H1 (cell line): Measurements from ENCODE around the gene NF1. TPM values are rescaled to one million over a fixed set of nuclear protein-coding genes. Genes with fewer than 3 reads are reported as not detected.

Source experiments
- CTCF ChIA-PET: fragments of 300-600 bp; sonication (Branson Sonifier 250); formaldehyde crosslinking; loops from one replicate; lab custom pipeline; 2021; ENCODE audit not compliant: partially characterized antibody; lab: Charles Lee
- POLR2A ChIA-PET: fragments of 300-600 bp; sonication (Branson Sonifier 250); formaldehyde crosslinking; loops from one replicate; lab custom pipeline; 2021; ENCODE audit warnings: inconsistent platforms; ENCODE audit not compliant: partially characterized antibody; lab: Charles Lee
- DNase-seq, 2 experiments: peaks; one replicate each; pipeline versions ENCODE4 v3.0.0 to v3.0.0-alpha.2; 2010 to 2022; ENCODE audit warnings: low spot score in 2 of 2, low read depth in 1 of 2, mixed read lengths in 1 of 2
- FAIRE-seq: peaks from 2 replicates; lab custom pipeline; 2011; peaks lifted over from hg19 to GRCh38; lab: Jason Lieb, UNC
- H2AFZ ChIP-seq: 2 replicates; pipeline ENCODE4 v1.8.1; 2012; ENCODE audit warnings: low read length, inconsistent platforms
- H2AK5ac ChIP-seq: 2 replicates; pipeline ENCODE4 v1.6.1; 2013; ENCODE audit warnings: low read depth, low read length
- H2BK120ac ChIP-seq: replicated peaks from 2 replicates; pipeline ENCODE3; 2013; ENCODE audit warnings: low read depth, low read length, inconsistent platforms
- H2BK12ac ChIP-seq: 2 replicates; pipeline ENCODE4 v1.6.1; 2013; ENCODE audit warnings: low read depth, low read length
- H2BK15ac ChIP-seq: 2 replicates; pipeline ENCODE4 v1.6.1; 2013; ENCODE audit warnings: low read length
- H2BK20ac ChIP-seq: 2 replicates; pipeline ENCODE4 v1.6.1; 2013; ENCODE audit warnings: low read length
- H2BK5ac ChIP-seq: 2 replicates; pipeline ENCODE4 v1.6.1; 2013; ENCODE audit warnings: low read depth, low read length
- H3K14ac ChIP-seq: 2 replicates; pipeline ENCODE4 v1.6.1; 2013; ENCODE audit warnings: inconsistent platforms; ENCODE audit not compliant: insufficient read length
- H3K18ac ChIP-seq: 2 replicates; pipeline ENCODE4 v1.6.1; 2013; ENCODE audit warnings: low read length; ENCODE audit errors: extremely low read depth
- H3K23ac ChIP-seq: 2 replicates; pipeline ENCODE4 v1.6.1; 2013; ENCODE audit warnings: inconsistent platforms; ENCODE audit not compliant: insufficient read length
- H3K23me2 ChIP-seq: 2 replicates; pipeline ENCODE4 v1.6.1; 2013; ENCODE audit warnings: low read depth, low read length
- H3K27ac ChIP-seq: 2 replicates; pipeline ENCODE4 v1.6.1; 2011; ENCODE audit warnings: low read depth, low read length, inconsistent platforms
- H3K27me3 ChIP-seq, 4 experiments: replicated peaks in 1 of 4; 1 replicate in 1 of 4; 2 replicates in 3 of 4; pipeline versions ENCODE4 v1.6.1 to v1.8.1; 2011 to 2013; ENCODE audit warnings: low read length in 3 of 4, mild to moderate bottlenecking in 3 of 4, inconsistent platforms in 2 of 4, mixed read lengths in 2 of 4, moderate library complexity in 1 of 4; ENCODE audit not compliant: control insufficient read depth in 3 of 4, insufficient read depth in 3 of 4; ENCODE audit errors: extremely low read depth in 1 of 4
- H3K36me3 ChIP-seq, 4 experiments: 2 replicates each; pipeline versions ENCODE4 v1.6.1 to v1.8.1; 2011 to 2013; ENCODE audit warnings: mild to moderate bottlenecking in 4 of 4, low read length in 3 of 4, moderate library complexity in 2 of 4, control low read depth in 1 of 4, inconsistent platforms in 1 of 4; ENCODE audit not compliant: insufficient read depth in 4 of 4, control insufficient read depth in 2 of 4
- H3K4ac ChIP-seq: replicated peaks from 2 replicates; pipeline ENCODE3; 2013; ENCODE audit warnings: low read length, low read depth, mixed read lengths, inconsistent platforms; ENCODE audit not compliant: insufficient read length
- H3K4me1 ChIP-seq, 4 experiments: replicated peaks in 1 of 4; 1 replicate in 1 of 4; 2 replicates in 3 of 4; pipeline versions ENCODE4 v1.6.1 to v1.8.1; 2011 to 2013; ENCODE audit warnings: low read length in 3 of 4, inconsistent platforms in 2 of 4, mixed read lengths in 1 of 4; ENCODE audit not compliant: insufficient read depth in 4 of 4, control insufficient read depth in 3 of 4
- H3K4me2 ChIP-seq, 2 experiments: 2 replicates each; pipeline versions ENCODE4 v1.6.1 to v1.8.1; 2011 to 2013; ENCODE audit warnings: low read depth in 2 of 2, low read length in 2 of 2, control low read depth in 1 of 2, inconsistent platforms in 1 of 2, mild to moderate bottlenecking in 1 of 2; ENCODE audit not compliant: insufficient read depth in 1 of 2
- H3K4me3 ChIP-seq, 4 experiments: fragments of 200-600, 300-600 bp in 1 of 4; sonication (generic), shearing (Covaris generic), sonication (Bioruptor Twin) in 1 of 4; 2 replicates each; pipeline versions ENCODE4 v1.5.1 to v1.8.1; 2011 to 2016; ENCODE audit warnings: low read length in 4 of 4, low read depth in 3 of 4, control low read depth in 2 of 4, inconsistent platforms in 2 of 4, mild to moderate bottlenecking in 2 of 4, mixed read lengths in 1 of 4, moderate library complexity in 1 of 4; ENCODE audit not compliant: insufficient read depth in 2 of 4; ENCODE audit errors: extremely low read depth in 1 of 4
- H3K56ac ChIP-seq: replicated peaks from 2 replicates; pipeline ENCODE3; 2013; ENCODE audit warnings: low read depth, mild to moderate bottlenecking, mixed read lengths, low read length, inconsistent platforms; ENCODE audit not compliant: insufficient read length
- H3K79me1 ChIP-seq: 2 replicates; pipeline ENCODE4 v1.6.1; 2013; ENCODE audit warnings: low read depth, low read length, control low read depth
- H3K79me2 ChIP-seq, 2 experiments: 2 replicates each; pipeline versions ENCODE4 v1.6.1 to v1.8.1; 2012 to 2013; ENCODE audit warnings: low read length in 2 of 2, mild to moderate bottlenecking in 2 of 2, inconsistent platforms in 1 of 2; ENCODE audit not compliant: insufficient read depth in 2 of 2, control insufficient read depth in 1 of 2
- H3K9ac ChIP-seq, 4 experiments: replicated peaks in 1 of 4; 1 replicate in 1 of 4; 2 replicates in 3 of 4; pipeline versions ENCODE4 v1.6.1 to v1.8.1; 2011 to 2013; ENCODE audit warnings: low read depth in 3 of 4, low read length in 3 of 4, control low read depth in 2 of 4, mild to moderate bottlenecking in 2 of 4, moderate library complexity in 2 of 4, inconsistent platforms in 1 of 4; ENCODE audit errors: extremely low read depth in 1 of 4
- H3K9me3 ChIP-seq, 2 experiments: 2 replicates each; pipeline versions ENCODE4 v1.6.1 to v1.8.1; 2012 to 2013; ENCODE audit warnings: mild to moderate bottlenecking in 2 of 2, moderate library complexity in 2 of 2, control low read depth in 1 of 2, inconsistent platforms in 1 of 2, low read depth in 1 of 2, low read length in 1 of 2, mixed read lengths in 1 of 2; ENCODE audit not compliant: insufficient read depth in 2 of 2
- H4K20me1 ChIP-seq, 2 experiments: replicated peaks in 1 of 2; 2 replicates each; pipeline versions ENCODE3 to v1.8.1; 2011 to 2013; ENCODE audit warnings: inconsistent platforms in 2 of 2, low read length in 2 of 2, mild to moderate bottlenecking in 1 of 2; ENCODE audit not compliant: insufficient read depth in 2 of 2, control insufficient read depth in 1 of 2
- H4K5ac ChIP-seq: 2 replicates; pipeline ENCODE4 v1.6.1; 2013; ENCODE audit warnings: low read length, low read depth, mixed read lengths, inconsistent platforms; ENCODE audit not compliant: insufficient read length
- H4K8ac ChIP-seq: 2 replicates; pipeline ENCODE4 v1.8.0; 2013; ENCODE audit warnings: mild to moderate bottlenecking, moderate library complexity, low read length, inconsistent platforms; ENCODE audit not compliant: insufficient read depth; ENCODE audit errors: extremely low read depth
- H4K91ac ChIP-seq: replicated peaks from 2 replicates; pipeline ENCODE3; 2013; ENCODE audit warnings: low read length, mixed read lengths, inconsistent platforms; ENCODE audit not compliant: insufficient read length
- BACH1 ChIP-seq: IDR thresholded peaks from 2 replicates; pipeline ENCODE4 v1.6.1; 2012; ENCODE audit warnings: low read length, improper control_type of control experiment
- CEBPB ChIP-seq: IDR thresholded peaks from 2 replicates; pipeline ENCODE4 v1.6.1; 2012; ENCODE audit warnings: low read depth, low read length
- FOSL1 ChIP-seq: IDR thresholded peaks from 2 replicates; pipeline ENCODE4 v1.6.1; 2011; ENCODE audit warnings: mild to moderate bottlenecking, low read depth, low read length, moderate library complexity; ENCODE audit not compliant: insufficient read depth
- GABPA ChIP-seq: IDR thresholded peaks from 2 replicates; pipeline ENCODE4 v1.6.1; 2011; ENCODE audit warnings: mild to moderate bottlenecking, low read length, moderate library complexity, borderline replicate concordance; ENCODE audit not compliant: insufficient read depth
- JUND ChIP-seq: IDR thresholded peaks from 2 replicates; pipeline ENCODE4 v1.6.1; 2011; ENCODE audit warnings: mild to moderate bottlenecking, improper control_type of control experiment, low read length
- KDM4A ChIP-seq: IDR thresholded peaks from one replicate; pipeline ENCODE4 v1.7.1; 2012; ENCODE audit warnings: low read depth, mild to moderate bottlenecking, moderate library complexity, low read length, inconsistent platforms; ENCODE audit not compliant: severe bottlenecking
- NANOG ChIP-seq: IDR thresholded peaks from 2 replicates; pipeline ENCODE4 v1.6.1; 2011; ENCODE audit warnings: low read length, low read depth, mild to moderate bottlenecking, inconsistent platforms; ENCODE audit not compliant: insufficient read depth, poor library complexity, severe bottlenecking
- YY1 ChIP-seq: IDR thresholded peaks from 2 replicates; pipeline ENCODE4 v1.6.1; 2011; ENCODE audit warnings: low read depth, mild to moderate bottlenecking, low read length
- WGBS, 2 experiments: shearing (Covaris generic) in 1 of 2; methylation state at CpG; one replicate each; pipeline versions ENCODE4 v1.1.6 to v1.1.7; 2013 to 2015; ENCODE audit warnings: low lambda C conversion rate in 2 of 2, mixed read lengths in 2 of 2, inconsistent platforms in 1 of 2, low coverage in 1 of 2, missing lambda C conversion rate in 1 of 2; ENCODE audit not compliant: insufficient replicate concordance in 2 of 2, insufficient coverage in 1 of 2, insufficient read length in 1 of 2; ENCODE audit errors: extremely low coverage in 1 of 2, missing lambda C conversion rate in 1 of 2; 5-methylcytosine and 5-hydroxymethylcytosine counted together
- polyA plus RNA-seq, 7 experiments: library from polyadenylated mRNA; depleted of rRNA in 3 of 7; stranded (reverse) in 5 of 7; unstranded in 2 of 7; fragments of >200 nt in 5 of 7; fragments of 200-250 nt in 2 of 7; gene quantifications; 1 replicate in 5 of 7; 2 replicates in 1 of 7; 4 replicates in 1 of 7; pipeline versions ENCODE4 v1.2.1 to v1.2.3, GENCODE V29; 2011 to 2013; ENCODE audit warnings: missing spikeins in 2 of 7, mixed read lengths in 2 of 7
- total RNA-seq: library from RNA; stranded (reverse); fragmentation: NEBNext Ultra II Directional; extraction: Animal tissue kit (Norgen Biotek cat#: 25700); gene quantifications from 2 replicates; pipeline ENCODE4 v1.2.1, GENCODE V29; 2021
- TF ChIP-seq, protein P1 (sequence below): IDR thresholded peaks from 2 replicates; pipeline ENCODE4 v1.6.1; 2011; ENCODE audit warnings: low read length, improper control_type of control experiment
- TF ChIP-seq, protein P2 (sequence below): IDR thresholded peaks from 2 replicates; pipeline ENCODE4 v1.6.1; 2012; ENCODE audit warnings: inconsistent platforms
- TF ChIP-seq, protein P3 (sequence below): IDR thresholded peaks from 2 replicates; pipeline ENCODE4 v1.6.1; 2011; ENCODE audit warnings: low read depth, mild to moderate bottlenecking, low read length; ENCODE audit not compliant: insufficient read depth

Gene NF1
- total and polyA plus RNA-seq, 2 of the 8 experiments (the other 6 are each of a cell fraction or from before 2014, with no cell fraction given): 19.3 to 29.6 TPM

DNA sequence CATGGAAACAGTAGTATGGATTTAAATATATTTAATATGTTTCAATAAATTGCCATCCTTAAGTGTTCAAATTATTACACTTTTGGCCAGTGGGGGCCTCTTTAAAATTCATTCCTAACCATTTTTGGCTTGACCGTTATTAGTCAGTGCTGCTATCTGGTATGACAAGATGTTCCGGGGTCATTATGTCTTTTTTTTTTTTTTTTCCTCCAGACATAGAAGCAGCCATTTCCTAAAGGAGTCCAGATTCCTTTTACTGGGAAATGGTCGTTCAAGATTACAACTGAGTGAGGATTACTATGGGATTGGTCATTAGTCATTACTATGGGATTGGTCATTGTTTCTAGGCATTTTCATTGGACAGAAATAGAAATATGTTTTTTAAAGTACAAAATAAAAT, 53.4 kb downstream of the NF1 start:
- H3K79me2 ChIP-seq: peaks cover 0 to 9% of the 10 kb centered on the region in 2 experiments; a peak in 1 of 4 replicates
- H2BK15ac ChIP-seq: no peak overlapping the region
- no peak overlapping the region for H3K4me3 ChIP-seq
- WGBS, 2 experiments: 88% methylated on average over 3 of the region's 3 CpGs; no CpG with 5 or more reads in 1 of the 2 experiments
- no peak overlapping the region for H3K56ac ChIP-seq
- FAIRE-seq: no peak
- DNase-seq: no peak
- no peak overlapping the region for H2BK5ac ChIP-seq
- no peak overlapping the region for H2AK5ac ChIP-seq
- H3K27ac ChIP-seq: no peak overlapping the region
- H4K8ac ChIP-seq: no peak overlapping the region
- no peak overlapping the region for H3K23ac ChIP-seq
- H4K91ac ChIP-seq: no peak overlapping the region
- ChIA-PET CTCF (interaction anchor here (0.8 to 1.8 kb wide), 2 partner anchors 20 to 80 kb away, joined by 3 to 5 read pairs; no protein-coding TSS in a partner anchor), POLR2A (interaction anchor here (4.0 kb wide), 1 partner anchor 7 kb away, joined by 10 read pairs; no protein-coding TSS in a partner anchor)
- no peak overlapping the region for H4K5ac ChIP-seq
- peaks cover 0 to 5% (median 1%) of the 10 kb centered on the region in 4 experiments; a peak in 3 of 7 replicates for H3K4me1 ChIP-seq
- no peaks in the 10 kb centered on the region for H3K36me3 ChIP-seq
- H3K9me3 ChIP-seq: no peaks in the 10 kb centered on the region
- H3K14ac ChIP-seq: no peak overlapping the region
- no peak overlapping the region for H2BK20ac ChIP-seq
- no peak overlapping the region for H3K4ac ChIP-seq
- H2BK12ac ChIP-seq: no peak overlapping the region
- no peak overlapping the region for H2AFZ ChIP-seq
- H2BK120ac ChIP-seq: no peak overlapping the region
- peaks cover 2% of the 10 kb centered on the region; the same call in 1 of the 2 replicates for H3K79me1 ChIP-seq
- no peaks in the 10 kb centered on the region for H4K20me1 ChIP-seq
- H3K27me3 ChIP-seq: no peaks in the 10 kb centered on the region
- no peak overlapping the region for H3K9ac ChIP-seq
- no peaks in the 10 kb centered on the region for H3K23me2 ChIP-seq
- H3K4me2 ChIP-seq: no peak overlapping the region
- H3K18ac ChIP-seq: no peak overlapping the region
- TF ChIP-seq, protein P1, sequence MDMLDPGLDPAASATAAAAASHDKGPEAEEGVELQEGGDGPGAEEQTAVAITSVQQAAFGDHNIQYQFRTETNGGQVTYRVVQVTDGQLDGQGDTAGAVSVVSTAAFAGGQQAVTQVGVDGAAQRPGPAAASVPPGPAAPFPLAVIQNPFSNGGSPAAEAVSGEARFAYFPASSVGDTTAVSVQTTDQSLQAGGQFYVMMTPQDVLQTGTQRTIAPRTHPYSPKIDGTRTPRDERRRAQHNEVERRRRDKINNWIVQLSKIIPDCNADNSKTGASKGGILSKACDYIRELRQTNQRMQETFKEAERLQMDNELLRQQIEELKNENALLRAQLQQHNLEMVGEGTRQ: no peak
- no peak for TF ChIP-seq FOSL1
- TF ChIP-seq CEBPB: no peak
- no peak for TF ChIP-seq JUND
- TF ChIP-seq, protein P2, sequence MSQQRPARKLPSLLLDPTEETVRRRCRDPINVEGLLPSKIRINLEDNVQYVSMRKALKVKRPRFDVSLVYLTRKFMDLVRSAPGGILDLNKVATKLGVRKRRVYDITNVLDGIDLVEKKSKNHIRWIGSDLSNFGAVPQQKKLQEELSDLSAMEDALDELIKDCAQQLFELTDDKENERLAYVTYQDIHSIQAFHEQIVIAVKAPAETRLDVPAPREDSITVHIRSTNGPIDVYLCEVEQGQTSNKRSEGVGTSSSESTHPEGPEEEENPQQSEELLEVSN: no peak
- no peak for TF ChIP-seq NANOG
- TF ChIP-seq, protein P3, sequence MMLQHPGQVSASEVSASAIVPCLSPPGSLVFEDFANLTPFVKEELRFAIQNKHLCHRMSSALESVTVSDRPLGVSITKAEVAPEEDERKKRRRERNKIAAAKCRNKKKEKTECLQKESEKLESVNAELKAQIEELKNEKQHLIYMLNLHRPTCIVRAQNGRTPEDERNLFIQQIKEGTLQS: no peak
- no peak for TF ChIP-seq BACH1
- TF ChIP-seq GABPA: no peak
- TF ChIP-seq YY1: no peak
- no peak for TF ChIP-seq KDM4A
